Kidney glomerular epithelial cell (primary cell): ENCODE results near the gene DDX53.
A peak's percentile ranks its signal among the peaks of the same experiment; 100 is the strongest.

ENCODE experiments used
- DNase-seq: peaks from one replicate; lab custom pipeline; 2025; lab: John Stamatoyannopoulos, UW

Gene DDX53

DNA sequence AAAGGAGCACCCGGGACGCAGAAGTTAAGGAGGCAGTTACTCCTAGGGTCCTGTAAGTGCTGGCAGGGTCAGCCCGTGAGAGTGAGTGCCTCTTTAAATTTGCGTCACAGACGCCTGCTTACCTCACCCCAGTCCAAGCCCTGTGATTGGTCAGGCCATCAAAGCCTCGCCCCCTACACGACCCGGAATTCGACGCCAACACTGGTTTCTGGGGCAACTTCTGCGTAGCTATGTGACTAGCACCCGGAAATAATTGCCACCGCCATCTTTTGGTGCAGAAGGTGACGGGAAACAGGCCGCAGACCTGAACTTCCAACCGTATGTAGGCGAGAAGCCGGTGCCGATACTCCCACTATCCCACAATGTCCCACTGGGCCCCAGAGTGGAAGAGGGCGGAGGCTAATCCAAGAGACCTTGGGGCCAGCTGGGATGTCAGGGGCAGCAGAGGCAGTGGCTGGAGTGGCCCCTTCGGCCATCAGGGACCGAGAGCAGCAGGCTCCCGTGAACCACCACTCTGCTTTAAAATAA is at the start of gene DDX53:
Gene DDX53, plus strand, starts transcription at position 265 of the 528 bp plus-strand sequence. Its CDS starts 98 bp downstream, at position 363.
- DNase-seq: no peak

DNA sequence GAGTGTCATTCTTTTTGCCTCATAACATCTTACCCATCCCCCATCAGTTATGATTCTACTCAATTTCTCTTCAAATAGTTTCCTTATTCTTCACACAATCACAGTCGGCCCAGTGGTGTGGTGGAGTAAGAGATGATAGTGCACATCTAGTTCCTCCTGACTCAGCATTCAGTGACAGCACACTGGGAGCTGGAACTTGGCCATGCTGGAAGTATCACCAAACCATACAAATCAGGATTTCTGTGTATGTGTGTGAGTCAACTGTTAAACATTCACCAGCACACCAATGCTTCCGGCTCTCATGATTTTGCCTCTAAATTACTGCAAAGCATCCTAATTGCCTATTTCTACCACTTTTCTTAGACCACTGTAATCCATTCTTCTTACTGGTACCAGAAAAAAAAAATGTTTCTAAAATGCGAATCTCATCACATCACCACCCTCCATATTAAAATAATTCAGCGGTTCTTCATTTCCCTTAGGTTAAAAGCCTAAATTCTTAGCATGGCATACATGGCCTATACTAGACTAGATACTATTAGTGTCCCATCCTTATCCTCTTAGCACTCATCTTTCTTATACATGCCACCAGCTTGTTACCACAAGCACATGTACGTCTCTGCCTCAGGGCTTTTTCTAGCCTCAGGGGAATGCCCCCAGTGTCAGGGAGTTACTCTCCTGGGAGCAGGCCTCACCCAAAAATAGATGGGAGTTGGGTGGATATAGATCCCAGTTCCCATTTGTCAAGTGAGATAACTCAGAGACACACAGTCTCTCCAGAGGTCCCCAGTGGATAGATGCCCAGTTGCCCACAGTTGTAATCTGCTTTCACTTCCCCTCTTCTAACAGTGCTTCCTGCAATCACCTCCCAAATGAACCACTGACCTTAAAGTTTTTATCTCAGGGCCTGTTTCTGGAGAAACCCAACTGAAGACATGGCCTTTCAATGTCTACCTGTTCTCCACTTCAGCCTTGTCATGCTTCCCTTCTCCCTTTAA is 49.2 kb upstream of the DDX53 start:
- peak; percentile 69 for DNase-seq

DNA sequence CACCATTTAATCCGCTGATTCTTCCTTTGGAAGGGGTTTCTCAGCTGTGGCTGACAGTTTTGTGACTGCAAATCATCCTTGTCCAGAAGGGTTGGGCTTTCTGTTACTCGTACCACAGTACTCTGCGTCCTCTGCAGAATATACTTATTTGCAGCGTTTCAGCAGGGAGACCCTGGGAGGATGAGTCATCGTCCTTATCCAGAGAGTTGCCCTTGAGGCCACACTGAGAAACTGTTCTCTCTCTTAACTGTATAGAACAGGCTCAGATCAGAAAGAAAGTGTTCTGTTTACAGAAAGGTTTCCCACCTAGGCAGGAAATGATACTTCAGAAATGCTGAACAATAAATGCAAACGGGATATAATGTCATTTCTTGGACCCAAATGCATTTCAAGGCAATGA is 47.8 kb upstream of the DDX53 start:
- peak; percentile 1 for DNase-seq

DNA sequence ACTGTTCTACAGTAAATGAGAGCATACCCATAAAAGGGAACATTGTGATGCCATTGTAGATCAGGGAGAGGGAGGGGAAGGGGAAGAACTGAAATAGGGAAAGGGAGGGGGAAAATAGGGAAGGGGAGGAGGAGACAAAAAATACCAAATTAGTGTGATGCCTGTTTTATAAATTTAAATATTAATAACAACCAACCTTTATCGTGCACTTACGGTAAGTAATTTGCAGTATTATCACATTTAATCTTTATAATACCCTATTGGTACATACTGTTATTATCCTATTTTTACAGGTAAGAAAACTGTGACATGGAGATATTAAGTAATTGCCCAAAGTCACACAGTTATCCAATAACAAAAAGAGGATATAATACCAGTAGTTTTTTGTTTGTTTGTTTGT is 41.5 kb upstream of the DDX53 start:
- DNase-seq: no peak

DNA sequence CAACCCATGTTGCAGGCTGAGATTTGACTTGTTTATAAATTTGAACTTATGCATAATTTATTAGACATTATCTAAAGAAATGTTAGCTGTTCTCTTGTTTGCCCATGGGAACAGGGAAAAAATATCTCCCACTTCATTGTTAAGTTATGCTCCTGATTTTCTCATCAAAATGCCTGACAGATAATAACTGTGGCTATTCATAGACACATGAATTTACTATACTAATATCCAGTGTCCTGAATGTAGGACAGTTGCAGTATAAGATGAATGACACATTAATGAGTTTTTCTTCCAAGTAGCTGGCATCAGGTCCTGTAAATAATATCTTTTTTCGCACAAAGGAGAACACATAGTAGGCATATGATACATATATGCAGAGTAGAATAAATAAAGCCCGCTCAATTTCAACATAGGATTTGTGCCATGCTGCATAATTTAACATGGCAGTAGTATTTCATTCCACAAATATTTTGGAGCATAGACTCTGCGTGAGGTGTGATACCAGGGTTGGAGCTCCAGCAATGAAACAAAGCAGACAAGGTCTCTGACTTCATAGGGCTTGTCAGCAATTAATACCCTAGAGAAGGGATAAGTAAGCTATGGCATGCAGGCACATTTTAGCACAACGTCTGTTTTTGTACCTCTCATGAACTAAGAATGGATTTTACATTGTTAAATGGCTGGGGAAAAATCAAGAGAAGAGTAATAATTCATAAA is 40.4 kb upstream of the DDX53 start:
- no peak for DNase-seq

DNA sequence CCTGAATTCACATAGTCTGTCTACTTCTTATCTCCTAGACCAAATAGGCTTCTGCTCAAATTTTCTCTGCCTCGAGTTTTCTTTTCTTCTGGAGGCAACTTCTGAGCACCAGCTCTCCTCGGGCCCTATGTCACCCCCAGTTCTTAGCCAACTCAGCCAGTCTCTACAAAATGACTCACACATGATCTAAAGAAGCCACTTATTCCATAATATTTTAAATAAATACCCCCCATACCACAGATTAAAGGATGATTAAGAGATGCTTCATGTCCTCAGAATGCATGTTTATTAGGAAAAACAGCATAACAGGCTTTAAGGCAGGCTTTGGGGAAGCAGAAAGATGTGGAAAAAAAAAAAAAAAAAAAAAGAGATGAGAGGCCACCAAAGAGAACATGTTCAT is 36.6 kb upstream of the DDX53 start:
- no peak for DNase-seq

DNA sequence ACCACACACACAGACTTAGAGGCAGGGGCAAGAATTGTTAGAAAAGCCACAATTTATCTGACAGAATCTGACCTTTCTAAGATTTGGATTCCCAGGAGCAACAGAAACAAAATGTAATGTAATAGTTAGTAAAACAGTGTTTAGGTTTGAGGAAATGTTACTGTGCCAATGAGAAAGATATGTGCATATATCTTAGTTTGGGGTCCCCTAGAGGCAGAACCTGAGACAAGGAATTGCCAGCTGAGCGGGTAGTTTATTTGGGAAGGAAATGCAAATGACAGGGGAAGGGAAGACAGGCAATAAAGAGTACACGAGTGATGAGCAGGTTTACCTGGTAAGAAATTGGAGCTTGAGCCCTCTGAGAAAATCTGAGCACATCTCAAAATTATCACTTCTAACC is 31.3 kb upstream of the DDX53 start:
- DNase-seq: no peak

DNA sequence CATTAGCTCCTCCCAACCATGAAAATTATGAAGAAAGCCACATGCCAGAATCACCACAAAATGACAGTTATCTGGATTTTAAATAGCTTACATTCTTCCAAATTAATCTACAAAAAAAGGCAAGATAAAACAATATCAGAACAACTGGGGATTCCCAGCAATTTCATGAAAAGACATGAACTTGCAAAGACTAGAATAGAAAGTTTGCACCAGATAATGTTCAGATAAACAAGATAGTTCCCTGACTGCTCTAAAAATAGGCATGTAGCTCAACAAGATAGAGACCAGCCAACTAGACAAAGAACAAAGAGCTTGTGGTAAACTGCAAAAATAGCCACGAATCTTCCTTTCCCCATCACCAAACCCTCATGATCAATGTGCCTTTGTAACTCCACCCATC is 30.3 kb upstream of the DDX53 start:
- DNase-seq: no peak

DNA sequence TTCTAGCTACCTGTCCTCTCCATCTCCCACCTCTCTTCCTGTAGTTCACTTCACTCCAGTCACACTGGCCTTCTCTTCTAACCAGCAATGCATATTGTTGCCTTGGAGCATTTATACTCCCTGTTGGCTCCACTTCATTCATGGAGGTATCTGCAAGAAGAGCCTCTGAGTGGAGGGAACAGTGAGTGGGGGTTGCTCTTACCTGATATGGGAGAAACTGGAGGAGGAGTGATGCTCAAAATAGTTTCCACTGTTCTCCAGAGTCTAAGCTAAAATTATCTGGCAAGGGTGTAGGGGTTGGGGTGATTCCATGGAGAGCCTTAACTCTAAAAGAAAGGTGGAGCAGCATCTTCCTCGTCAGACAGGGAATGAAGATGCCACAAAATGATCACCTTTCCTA is 28.9 kb upstream of the DDX53 start:
- no peak for DNase-seq

DNA sequence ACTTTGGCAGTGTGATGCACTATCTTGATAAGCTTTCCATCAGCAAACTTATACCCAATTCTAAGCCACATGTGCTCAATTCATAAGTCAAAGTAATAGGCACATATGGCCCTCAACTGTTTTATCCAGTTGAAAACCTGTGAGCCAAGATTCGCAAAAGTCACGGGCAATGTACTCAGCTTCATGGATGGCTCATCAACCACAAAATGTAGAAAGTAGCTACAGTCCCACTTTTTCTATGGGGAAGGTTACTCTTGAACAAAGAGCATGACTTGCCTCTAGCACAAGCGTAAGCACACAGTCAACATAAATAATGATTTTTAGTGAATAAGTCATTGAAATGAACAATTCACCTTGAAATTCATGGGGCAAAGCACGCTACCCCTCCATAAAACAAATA is 25.1 kb upstream of the DDX53 start:
- no peak for DNase-seq

DNA sequence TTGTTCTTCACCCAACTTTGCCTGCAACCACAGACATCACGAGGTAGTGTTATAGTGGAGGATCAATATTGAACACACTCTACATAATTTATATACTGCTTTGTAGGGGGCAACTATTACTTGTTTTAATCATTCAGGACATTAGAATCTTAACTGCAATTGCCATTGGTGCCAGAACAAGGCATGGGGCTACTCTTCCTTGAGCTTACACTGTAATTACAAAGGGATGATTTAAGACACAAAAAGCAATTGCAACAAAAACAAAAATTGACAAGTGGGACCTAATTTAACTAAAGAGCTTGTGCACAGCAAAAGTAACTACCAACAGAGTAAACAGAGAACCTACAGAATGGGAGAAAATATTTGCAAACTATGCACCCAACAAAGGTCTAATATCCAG is 24.0 kb upstream of the DDX53 start:
- DNase-seq: no peak

DNA sequence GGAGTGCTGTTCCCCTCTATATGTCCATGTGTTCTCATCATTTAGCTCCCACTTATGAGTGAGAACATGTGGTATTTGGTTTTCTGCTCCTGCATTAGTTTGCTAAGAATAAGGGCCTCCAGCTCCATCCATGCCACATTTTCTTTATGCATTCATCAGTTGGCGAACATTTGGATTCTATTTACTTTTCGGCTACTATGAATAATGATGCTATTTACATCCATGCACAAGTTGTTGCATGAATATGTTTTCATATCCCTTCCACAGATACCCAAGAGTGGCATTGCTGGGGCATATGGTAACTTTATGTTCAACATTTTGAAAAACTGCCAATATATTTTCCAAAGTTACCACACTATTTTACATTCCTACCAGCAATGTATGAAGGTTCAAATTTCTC is 13.8 kb upstream of the DDX53 start:
- no peak for DNase-seq

DNA sequence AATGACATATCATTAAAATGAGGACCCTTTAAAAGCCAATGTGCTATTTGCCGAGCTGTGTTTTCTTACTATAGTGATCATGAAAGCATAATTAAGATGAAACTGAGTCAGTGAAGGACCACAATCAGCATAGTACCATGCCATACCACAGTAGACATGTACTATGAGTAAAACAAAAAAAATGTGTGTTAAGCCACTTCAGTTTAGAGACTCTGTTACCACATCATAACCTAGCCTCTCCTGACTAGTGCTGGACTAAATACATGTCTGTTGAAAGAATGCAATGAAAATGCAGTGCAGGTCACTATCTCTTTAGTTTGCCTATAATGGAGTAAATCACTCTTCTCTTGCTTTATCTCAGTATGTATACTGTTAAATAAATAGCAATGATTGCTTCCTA is 12.3 kb upstream of the DDX53 start:
- DNase-seq: no peak

DNA sequence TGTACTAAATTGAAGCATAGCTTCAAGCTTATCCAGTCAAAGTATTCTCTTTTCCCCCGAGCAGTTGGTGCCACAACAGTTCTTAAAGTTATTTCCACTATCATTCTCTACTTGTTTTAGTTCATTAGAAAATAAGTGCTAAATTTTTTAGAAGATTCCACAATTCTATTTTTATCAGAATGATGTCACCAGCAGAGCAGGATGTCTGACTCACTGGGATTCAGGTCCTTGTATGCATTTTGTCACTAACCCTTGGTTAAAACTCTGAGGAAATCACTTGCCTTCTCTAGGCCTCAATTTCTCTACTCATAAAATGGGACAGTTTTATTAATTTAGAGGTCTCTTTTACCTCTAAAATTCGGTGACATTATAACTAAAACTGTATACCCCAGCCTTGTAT is 3.4 kb downstream of the DDX53 start:
- peak; percentile 8 for DNase-seq

DNA sequence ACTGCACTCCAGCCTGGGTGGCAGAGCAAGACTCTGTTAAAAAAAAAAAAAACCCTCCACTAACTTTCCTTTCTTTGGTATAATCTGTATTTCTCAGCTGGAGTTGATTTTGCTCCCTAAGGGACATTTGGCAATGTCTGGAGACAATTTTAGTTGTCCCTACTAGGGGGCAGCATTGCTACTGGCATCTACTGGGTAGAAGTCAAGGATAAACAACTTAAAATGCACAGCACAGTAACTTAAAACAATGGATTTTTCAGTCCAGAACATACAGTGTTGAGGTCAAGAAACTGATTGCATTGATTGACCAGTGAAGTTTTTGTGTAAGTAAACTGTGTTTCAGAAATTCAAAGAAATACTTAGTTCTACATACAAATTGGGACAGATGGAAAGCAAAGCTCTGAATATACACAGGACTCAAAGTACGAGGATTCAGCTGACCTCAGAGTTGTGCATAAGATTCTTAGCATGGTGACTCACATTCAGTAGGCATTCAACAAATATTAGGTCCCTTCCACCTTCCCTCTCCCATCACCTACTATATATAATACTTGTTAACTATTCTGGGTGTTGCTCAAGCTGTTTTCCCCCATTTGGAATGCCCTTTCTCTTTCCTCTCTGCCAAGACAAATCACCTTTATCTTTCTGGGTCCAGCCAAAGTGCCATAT is 8.8 kb downstream of the DDX53 start:
- peak; percentile 28 for DNase-seq

DNA sequence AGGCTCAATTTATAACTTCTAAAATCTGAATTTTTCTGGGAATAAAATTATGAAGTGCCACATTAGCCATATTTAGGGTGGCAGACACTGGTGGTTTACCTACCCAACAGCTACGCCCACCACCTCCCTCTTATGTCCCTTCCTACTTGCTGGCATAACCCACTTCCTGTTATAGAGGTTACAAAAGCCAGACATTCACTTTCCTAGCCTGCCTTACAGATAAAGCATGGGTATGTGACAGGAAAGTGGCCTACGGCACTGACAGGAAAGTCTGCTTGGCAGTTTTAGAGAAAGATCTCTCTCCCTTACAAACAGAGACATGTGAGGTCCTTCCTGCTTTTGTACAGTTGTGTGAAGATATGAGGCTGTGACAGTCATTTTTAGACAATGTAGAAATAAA is 12.4 kb downstream of the DDX53 start:
- DNase-seq: no peak

DNA sequence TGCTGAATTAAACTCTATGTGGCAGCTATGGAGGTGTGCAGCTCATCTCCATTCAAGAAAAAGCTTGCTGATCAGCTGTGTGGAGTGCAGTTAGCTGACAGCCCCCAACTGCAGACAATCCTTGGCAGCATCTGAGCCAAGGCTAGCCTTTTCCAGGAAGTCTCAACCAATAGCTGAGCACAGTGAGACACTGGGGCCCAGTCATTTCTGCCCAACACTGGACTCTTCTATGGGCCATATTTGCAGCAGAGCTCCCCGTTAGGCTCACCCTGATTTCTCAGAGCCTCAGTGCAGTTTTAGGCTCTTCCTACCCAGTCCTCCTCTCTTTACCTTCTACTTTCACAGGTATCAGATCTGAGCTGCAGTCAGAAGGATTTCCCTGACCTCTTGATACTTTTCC is 12.9 kb downstream of the DDX53 start:
- DNase-seq: no peak

DNA sequence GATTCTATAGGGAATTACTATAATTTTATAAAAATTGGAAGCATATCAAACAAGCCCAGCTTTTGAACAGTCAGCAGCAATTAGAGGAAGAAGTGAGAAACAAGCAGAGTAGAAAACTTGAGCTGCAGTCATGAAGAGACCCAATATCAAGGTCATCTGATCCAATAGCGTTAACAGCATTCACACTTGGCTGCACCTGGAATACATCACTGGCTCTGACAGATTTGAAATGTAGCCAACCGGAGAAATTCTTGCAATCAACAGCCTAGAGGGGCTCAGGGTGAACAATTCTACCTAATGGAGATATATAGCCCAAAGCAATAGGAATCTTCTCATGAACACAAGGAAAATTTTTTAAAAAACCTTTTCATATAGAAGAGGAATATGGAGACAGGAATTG is 13.6 kb downstream of the DDX53 start:
- no peak for DNase-seq

DNA sequence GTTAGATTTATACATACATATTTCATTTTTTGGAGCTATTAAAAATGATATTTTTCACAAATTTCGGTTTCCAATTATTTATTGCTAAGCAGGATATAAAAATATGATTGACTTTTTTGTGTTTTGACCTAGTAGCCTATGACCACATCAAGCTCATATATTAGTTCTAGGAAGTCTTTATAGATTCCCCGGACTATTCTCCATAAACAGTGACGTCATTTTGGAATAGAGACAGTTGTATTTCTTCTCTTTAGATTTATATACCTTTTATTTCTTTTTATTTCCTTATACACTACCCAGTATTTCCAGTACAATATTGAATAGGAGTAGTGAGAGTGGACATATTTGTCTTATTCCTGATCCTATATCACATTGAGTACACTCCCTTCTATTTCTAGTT is 31.8 kb downstream of the DDX53 start:
- DNase-seq: no peak

DNA sequence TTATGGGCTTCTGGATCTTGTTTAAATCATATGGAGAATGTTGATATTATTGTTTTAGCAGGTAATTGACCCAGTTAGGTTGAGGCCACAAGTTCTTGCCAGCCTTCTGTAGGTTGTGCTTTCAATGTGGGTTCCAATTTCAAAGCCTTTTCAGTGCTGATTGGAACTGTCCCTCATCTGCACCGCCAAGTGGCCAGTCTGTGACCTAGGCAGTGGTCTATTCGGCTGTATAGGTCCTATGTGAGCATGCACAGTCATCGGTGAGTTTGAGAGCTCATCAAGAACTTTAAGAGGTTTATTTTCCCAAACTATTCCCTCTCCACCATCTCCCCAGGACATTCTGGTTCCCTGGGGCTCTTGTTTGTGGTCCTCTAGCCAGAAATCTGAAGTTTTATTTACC is 35.7 kb downstream of the DDX53 start:
- DNase-seq: no peak

DNA sequence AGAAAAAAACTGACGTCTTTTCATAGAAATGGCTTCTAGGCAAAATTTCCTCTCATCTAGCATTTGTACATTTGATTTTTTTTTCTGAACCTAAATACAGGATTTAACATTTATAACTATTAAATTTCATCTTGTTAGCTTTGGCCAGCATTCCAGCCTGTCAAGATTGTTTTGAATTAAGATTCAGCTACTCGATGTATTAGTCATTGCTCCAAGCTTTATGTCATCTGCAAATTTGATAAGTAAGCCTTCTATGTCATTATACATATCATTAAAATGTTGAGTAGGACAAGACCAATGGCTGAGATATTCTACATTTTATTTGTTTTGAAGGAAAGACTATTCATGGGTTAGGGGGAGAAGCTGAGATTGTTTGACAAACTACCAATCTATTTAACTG is 46.7 kb downstream of the DDX53 start:
- no peak for DNase-seq

DNA sequence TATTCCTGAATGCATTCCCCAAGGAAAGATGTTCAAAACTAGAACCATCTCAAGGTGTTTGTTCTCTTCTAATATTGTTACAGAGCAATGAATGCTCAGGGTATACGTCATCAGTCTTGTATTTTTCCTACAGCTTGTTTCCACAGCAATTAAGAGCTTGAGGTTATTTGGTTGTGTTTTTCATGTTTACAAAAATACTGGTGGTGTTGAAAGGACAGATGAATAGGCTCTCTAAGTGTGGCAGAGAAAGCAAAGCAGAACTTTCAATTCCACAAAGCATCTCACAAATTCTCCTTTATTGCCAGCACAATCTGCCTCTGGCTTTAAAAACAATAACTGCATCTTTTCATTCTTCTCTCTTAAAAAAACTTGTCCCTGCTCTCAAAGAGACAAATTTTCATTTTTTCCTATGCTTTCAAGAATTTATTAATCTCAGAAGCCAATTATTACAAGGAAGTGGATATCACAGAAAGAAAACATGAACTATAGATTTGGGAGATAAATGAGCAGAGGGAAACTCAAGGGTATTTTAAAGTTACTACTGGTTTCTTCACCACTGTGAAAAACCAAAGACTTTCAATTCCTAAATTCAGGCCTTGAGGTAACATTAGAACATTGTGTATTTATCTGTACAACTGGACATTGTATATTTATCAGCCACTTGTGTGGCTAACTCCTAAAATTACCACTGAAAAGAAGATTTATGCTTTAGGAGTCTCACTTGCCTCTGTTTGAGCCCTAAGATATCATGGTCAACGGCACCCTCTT is 49.2 kb downstream of the DDX53 start:
- DNase-seq: no peak
